Mesenchymal stem cell (in vitro differentiated cells and primary cell): ENCODE measurements around the gene EHD4.
A peak's percentile ranks its signal among the peaks of the same experiment; 100 is the strongest.

Experiments used
- DNase-seq: peaks from one replicate; pipeline ENCODE4 v3.0.0-alpha.2; 2013
- H2AFZ ChIP-seq: one replicate; pipeline ENCODE4 v1.6.1; 2013; ENCODE audit warnings: low read depth, mild to moderate bottlenecking, control low read depth, inconsistent platforms, low read length, moderate library complexity
- H2AK5ac ChIP-seq: 2 replicates; pipeline ENCODE4 v1.6.1; 2013; ENCODE audit warnings: low read length, moderate library complexity, mild to moderate bottlenecking, inconsistent platforms; ENCODE audit not compliant: severe bottlenecking
- H2BK120ac ChIP-seq: one replicate; pipeline ENCODE4 v1.6.1; 2013; ENCODE audit warnings: low read depth, mild to moderate bottlenecking, inconsistent platforms, low read length, moderate library complexity
- H2BK12ac ChIP-seq, 2 experiments: one replicate each; pipeline ENCODE4 v1.6.1; 2013; ENCODE audit warnings: inconsistent platforms in 2 of 2, low read length in 2 of 2, mild to moderate bottlenecking in 2 of 2, moderate library complexity in 2 of 2, control low read depth in 1 of 2
- H2BK15ac ChIP-seq: one replicate; pipeline ENCODE4 v1.6.1; 2013; ENCODE audit warnings: mild to moderate bottlenecking, low read depth, inconsistent platforms; ENCODE audit not compliant: poor library complexity, severe bottlenecking
- H2BK5ac ChIP-seq: 2 replicates; pipeline ENCODE4 v1.6.1; 2013; ENCODE audit warnings: low read depth, mild to moderate bottlenecking, low read length, control low read depth, inconsistent platforms; ENCODE audit not compliant: poor library complexity, severe bottlenecking
- H3K14ac ChIP-seq, 2 experiments: one replicate each; pipeline ENCODE4 v1.6.1; 2013; ENCODE audit warnings: inconsistent platforms in 2 of 2, low read length in 2 of 2, control low read depth in 1 of 2, mild to moderate bottlenecking in 1 of 2, moderate library complexity in 1 of 2
- H3K18ac ChIP-seq, 2 experiments: one replicate each; pipeline ENCODE4 v1.6.1; 2013; ENCODE audit warnings: inconsistent platforms in 2 of 2, low read length in 2 of 2, control low read depth in 1 of 2, low read depth in 1 of 2, mild to moderate bottlenecking in 1 of 2
- H3K23ac ChIP-seq, 2 experiments: one replicate each; pipeline ENCODE4 v1.6.1; 2013; ENCODE audit warnings: inconsistent platforms in 2 of 2, low read length in 2 of 2, mild to moderate bottlenecking in 2 of 2, moderate library complexity in 2 of 2, control low read depth in 1 of 2
- H3K27ac ChIP-seq: 2 replicates; pipeline ENCODE4 v1.5.1; 2013; ENCODE audit warnings: mild to moderate bottlenecking, moderate library complexity, low read length, control low read depth, inconsistent platforms; ENCODE audit not compliant: poor library complexity, severe bottlenecking
- H3K27me3 ChIP-seq, 2 experiments: 2 replicates each; pipeline versions ENCODE4 v1.6.1 to v1.7.0; 2013; ENCODE audit warnings: low read length in 2 of 2, mild to moderate bottlenecking in 2 of 2, moderate library complexity in 2 of 2, control low read depth in 1 of 2, inconsistent platforms in 1 of 2; ENCODE audit not compliant: control insufficient read depth in 1 of 2, insufficient read depth in 1 of 2
- H3K36me3 ChIP-seq, 2 experiments: 2 replicates each; pipeline versions ENCODE4 v1.6.1 to v1.7.0; 2013; ENCODE audit warnings: low read length in 2 of 2, control low read depth in 1 of 2, inconsistent platforms in 1 of 2, low read depth in 1 of 2, mild to moderate bottlenecking in 1 of 2; ENCODE audit not compliant: insufficient read depth in 2 of 2, control insufficient read depth in 1 of 2
- H3K4ac ChIP-seq, 2 experiments: one replicate each; pipeline ENCODE4 v1.6.1; 2013; ENCODE audit warnings: inconsistent platforms in 2 of 2, low read length in 2 of 2, mild to moderate bottlenecking in 2 of 2, moderate library complexity in 2 of 2, control low read depth in 1 of 2, low read depth in 1 of 2
- H3K4me1 ChIP-seq: 2 replicates; pipeline ENCODE4 v1.6.1; 2013; ENCODE audit warnings: low read depth, low read length, control low read depth; ENCODE audit not compliant: control insufficient read depth, insufficient read depth
- H3K4me2 ChIP-seq: 2 replicates; pipeline ENCODE4 v1.6.1; 2013; ENCODE audit warnings: low read length, mild to moderate bottlenecking, inconsistent platforms; ENCODE audit not compliant: poor library complexity, severe bottlenecking
- H3K4me3 ChIP-seq, 2 experiments: 2 replicates each; pipeline versions ENCODE4 v1.5.1 to v1.7.0; 2013; ENCODE audit warnings: low read length in 2 of 2, mild to moderate bottlenecking in 2 of 2, control low read depth in 1 of 2, low read depth in 1 of 2; ENCODE audit not compliant: insufficient read depth in 1 of 2
- H3K79me1 ChIP-seq: replicated peaks from 2 replicates; pipeline ENCODE4 v1.6.1; 2013; ENCODE audit warnings: mild to moderate bottlenecking, control low read depth, low read length, inconsistent platforms; ENCODE audit not compliant: poor library complexity, severe bottlenecking
- H3K9ac ChIP-seq: 2 replicates; pipeline ENCODE4 v1.7.0; 2013; ENCODE audit warnings: mild to moderate bottlenecking, low read length, moderate library complexity
- H3K9me3 ChIP-seq: 2 replicates; pipeline ENCODE4 v1.7.0; 2013; ENCODE audit warnings: mild to moderate bottlenecking, low read length; ENCODE audit not compliant: control insufficient read depth
- H4K8ac ChIP-seq: one replicate; pipeline ENCODE4 v1.6.1; 2013; ENCODE audit warnings: inconsistent platforms, mild to moderate bottlenecking, low read length, moderate library complexity
- H4K91ac ChIP-seq: one replicate; pipeline ENCODE4 v1.6.1; 2013; ENCODE audit warnings: mild to moderate bottlenecking, low read length, inconsistent platforms
- WGBS: methylation state at CpG from one replicate; pipeline ENCODE4 v1.1.7; 2013; ENCODE audit warnings: mixed read lengths; 5-methylcytosine and 5-hydroxymethylcytosine counted together

The EHD4 gene

GRCh38 chr15:41908736-41909461 lies 63.5 kb downstream of the EHD4 start:
- no peak overlapping the region for H2BK15ac ChIP-seq
- no peak overlapping the region for H3K4me3 ChIP-seq
- H3K27ac ChIP-seq: no peak overlapping the region
- WGBS: 94% methylated on average over 17 of the region's 17 CpGs
- H3K4me2 ChIP-seq: no peak overlapping the region
- no peak overlapping the region for H2BK12ac ChIP-seq
- no peak overlapping the region for H2BK120ac ChIP-seq
- peaks cover 22% of the 10 kb centered on the region for H3K4me1 ChIP-seq
- DNase-seq: no peak
- H2AFZ ChIP-seq: no peak overlapping the region
- no peaks in the 10 kb centered on the region for H3K27me3 ChIP-seq
- peaks cover 39% of the 10 kb centered on the region for H3K79me1 ChIP-seq
- no peak overlapping the region for H3K18ac ChIP-seq
- H3K9me3 ChIP-seq: no peaks in the 10 kb centered on the region
- H4K91ac ChIP-seq: no peak overlapping the region
- no peak overlapping the region for H2AK5ac ChIP-seq
- no peak overlapping the region for H4K8ac ChIP-seq
- no peak overlapping the region for H3K14ac ChIP-seq
- H3K4ac ChIP-seq: no peak overlapping the region
- no peak overlapping the region for H3K9ac ChIP-seq
- H3K36me3 ChIP-seq: peaks cover 50 to 75% of the 10 kb centered on the region in 2 experiments
- H2BK5ac ChIP-seq: no peak overlapping the region
- H3K23ac ChIP-seq: no peak overlapping the region

- H3K23ac ChIP-seq: no peak overlapping the region
- H3K14ac ChIP-seq: no peak overlapping the region
- H2AK5ac ChIP-seq: no peak overlapping the region
- H3K9ac ChIP-seq: no peak overlapping the region
- no peak overlapping the region for H3K4me3 ChIP-seq
- H3K27ac ChIP-seq: no peak overlapping the region
- H3K4me1 ChIP-seq: peaks cover 27% of the 10 kb centered on the region
- H2AFZ ChIP-seq: no peak overlapping the region
- no peak overlapping the region for H3K4ac ChIP-seq
- no peak overlapping the region for H2BK120ac ChIP-seq
- H3K36me3 ChIP-seq: peaks cover 53 to 70% of the 10 kb centered on the region in 2 experiments
- H4K91ac ChIP-seq: no peak overlapping the region
- no peak overlapping the region for H3K4me2 ChIP-seq
- peaks cover 36% of the 10 kb centered on the region for H3K79me1 ChIP-seq
- H4K8ac ChIP-seq: no peak overlapping the region
- H3K27me3 ChIP-seq: no peaks in the 10 kb centered on the region
- 100% methylated on average over 1 of the region's 3 CpGs for WGBS
- H3K9me3 ChIP-seq: no peaks in the 10 kb centered on the region
- H2BK12ac ChIP-seq: no peak overlapping the region
- no peak overlapping the region for H2BK15ac ChIP-seq
- no peak overlapping the region for H3K18ac ChIP-seq
- no peak overlapping the region for H2BK5ac ChIP-seq
- no peak for DNase-seq
Observed at GRCh38 chr15:41907141-41907540, 65.2 kb downstream of the EHD4 start.

DNA sequence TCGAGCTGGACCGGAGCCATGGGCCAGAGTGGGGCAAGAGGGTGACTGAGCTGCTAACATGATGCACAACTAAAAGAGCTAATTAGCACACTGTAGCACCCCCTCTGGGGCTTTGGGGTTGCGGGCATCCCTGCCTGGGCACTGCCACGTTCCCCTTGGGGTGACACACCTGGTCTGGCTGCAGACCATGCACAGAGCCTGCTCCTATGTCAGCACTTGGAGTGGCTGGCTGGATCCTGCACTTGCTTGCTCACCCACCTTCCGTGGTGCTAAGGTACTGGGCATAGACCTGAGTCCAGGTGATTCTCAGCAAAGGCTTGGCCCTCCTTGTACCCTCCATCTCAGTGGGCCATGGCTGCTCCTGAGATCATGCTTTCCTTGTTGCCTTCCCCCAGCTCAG lies 65.7 kb downstream of the EHD4 start:
- Histone ChIP-seq H3K9me3 (no peaks in the 10 kb centered on the region), H4K91ac (no peak overlapping the region), H3K27me3 (no peaks in the 10 kb centered on the region), H3K79me1 (peaks cover 36% of the 10 kb centered on the region), H3K4me1 (peaks cover 26% of the 10 kb centered on the region), H2BK12ac (no peak overlapping the region), H3K27ac (no peak overlapping the region), H3K9ac (no peak overlapping the region), H3K4me3 (no peak overlapping the region), H3K14ac (no peak overlapping the region), H2AFZ (no peak overlapping the region), H3K18ac (no peak overlapping the region), H3K36me3 (peaks cover 54 to 68% of the 10 kb centered on the region in 2 experiments), H4K8ac (no peak overlapping the region), H2AK5ac (no peak overlapping the region), H2BK120ac (no peak overlapping the region), H3K23ac (no peak overlapping the region), H2BK15ac (no peak overlapping the region), H2BK5ac (no peak overlapping the region), H3K4ac (no peak overlapping the region), H3K4me2 (no peak overlapping the region)
- 95% methylated on average over 5 of the region's 5 CpGs for WGBS
- no peak for DNase-seq

- peak overlapping the region; percentile 58 for H3K27ac ChIP-seq
- no peak overlapping the region for H4K91ac ChIP-seq
- H2BK15ac ChIP-seq: no peak overlapping the region
- no peak for DNase-seq
- H3K18ac ChIP-seq: no peak overlapping the region
- no peak overlapping the region for H3K4ac ChIP-seq
- H2AK5ac ChIP-seq: no peak overlapping the region
- no peak overlapping the region for H2AFZ ChIP-seq
- no peak overlapping the region for H2BK120ac ChIP-seq
- H2BK5ac ChIP-seq: peak overlapping the region; percentile 21
- H3K9ac ChIP-seq: no peak overlapping the region
- H3K27me3 ChIP-seq: no peaks in the 10 kb centered on the region
- no peak overlapping the region for H2BK12ac ChIP-seq
- WGBS: 93% methylated on average over 12 of the region's 14 CpGs
- H3K23ac ChIP-seq: no peak overlapping the region
- H3K4me2 ChIP-seq: no peak overlapping the region
- peaks cover 34% of the 10 kb centered on the region for H3K4me1 ChIP-seq
- H4K8ac ChIP-seq: no peak overlapping the region
- peaks cover 35% of the 10 kb centered on the region for H3K79me1 ChIP-seq
- H3K9me3 ChIP-seq: no peaks in the 10 kb centered on the region
- peaks cover 61 to 69% of the 10 kb centered on the region in 2 experiments for H3K36me3 ChIP-seq
- no peak overlapping the region for H3K4me3 ChIP-seq
- peak overlapping the region in 1 of 2 experiments; percentile 81 for H3K14ac ChIP-seq
Observed at GRCh38 chr15:41905036-41905793, 67.1 kb downstream of the EHD4 start.
